A673 (cell line): Measurements from ENCODE around the gene KRTAP12-4. TPM values are rescaled to one million over a fixed set of nuclear protein-coding genes. Genes with fewer than 3 reads are reported as not detected.

Experiments used
- BruUV-seq: library from RNA; stranded (reverse); fragments of 400-500 nt; replicated peaks from 2 replicates; lab custom pipeline; 2021; lab: Mats Ljungman, UMichigan
- CTCF ChIA-PET: fragments of 300-600 bp; sonication (Branson Sonifier 250); formaldehyde crosslinking; loops from one replicate; lab custom pipeline; 2022; ENCODE audit warnings: antibody characterized with exemption; lab: Charles Lee
- POLR2A ChIA-PET: fragments of 300-600 bp; sonication (Branson Sonifier 250); formaldehyde crosslinking; loops from one replicate; lab custom pipeline; 2022; ENCODE audit warnings: antibody characterized with exemption; ENCODE audit not compliant: low non-redundant PET; lab: Charles Lee
- DNase-seq: peaks from one replicate; pipeline ENCODE4 v3.0.0-alpha.2; 2015; ENCODE audit warnings: low spot score
- H3K27ac ChIP-seq: fragments of 200-600 bp; sonication (generic); 2 replicates; pipeline ENCODE4 v1.5.1; 2016; ENCODE audit warnings: mixed run types, low read depth, mild to moderate bottlenecking, mixed read lengths, antibody characterized with exemption, low read length; ENCODE audit not compliant: poor library complexity, severe bottlenecking
- H3K27me3 ChIP-seq: fragments of 200-600 bp; sonication (generic); replicated peaks from 2 replicates; pipeline ENCODE4 v1.6.1; 2017; ENCODE audit warnings: mixed run types, low read depth, mild to moderate bottlenecking, mixed read lengths, antibody characterized with exemption, low read length; ENCODE audit not compliant: insufficient read depth, poor library complexity
- H3K36me3 ChIP-seq: fragments of 200-600 bp; sonication (generic); 2 replicates; pipeline ENCODE4 v1.6.1; 2016; ENCODE audit warnings: mixed run types, mild to moderate bottlenecking, mixed read lengths, antibody characterized with exemption, low read length; ENCODE audit not compliant: insufficient read depth, poor library complexity, severe bottlenecking
- H3K4me1 ChIP-seq: fragments of 200-600 bp; sonication (generic); 2 replicates; pipeline ENCODE4 v1.6.1; 2017; ENCODE audit warnings: mixed run types, mild to moderate bottlenecking, mixed read lengths, antibody characterized with exemption, low read length; ENCODE audit not compliant: insufficient read depth, poor library complexity, severe bottlenecking
- H3K4me3 ChIP-seq: fragments of 200-600 bp; sonication (generic); 2 replicates; pipeline ENCODE4 v1.5.1; 2016; ENCODE audit warnings: low read depth, mixed run types, mild to moderate bottlenecking, mixed read lengths, low read length; ENCODE audit not compliant: poor library complexity, severe bottlenecking
- H3K9me3 ChIP-seq: fragments of 200-600 bp; sonication (generic); 2 replicates; pipeline ENCODE4 v1.6.1; 2016; ENCODE audit warnings: mixed run types, low read depth, mild to moderate bottlenecking, mixed read lengths, antibody characterized with exemption, low read length; ENCODE audit not compliant: poor library complexity, severe bottlenecking
- EZH2 ChIP-seq: fragments of 200-600 bp; sonication (generic); IDR thresholded peaks from 2 replicates; pipeline ENCODE4 v1.6.1; 2017; ENCODE audit warnings: borderline replicate concordance, low read depth, mild to moderate bottlenecking, mixed read lengths, antibody characterized with exemption, low read length; ENCODE audit not compliant: poor library complexity, severe bottlenecking
- intact Hi-C: fragments of 100-400 bp; cut with micrococcal nuclease; formaldehyde crosslinking; loops from one replicate; pipeline ENCODE4 v1.10.0; 2022; ENCODE audit not compliant: unreplicated experiment
- total RNA-seq: library from RNA; stranded (reverse); gene quantifications from 2 replicates; pipeline ENCODE4 v1.2.3, GENCODE V29; 2021
- TF ChIP-seq, protein P1 (sequence below): fragments of 300-800, 200-600 bp; sonication (generic); conservative IDR thresholded peaks from 2 replicates; pipeline ENCODE4 v1.5.1; 2017; ENCODE audit warnings: low read depth, mild to moderate bottlenecking, antibody characterized with exemption, low read length, moderate library complexity, mixed read lengths

The KRTAP12-4 gene
- total RNA-seq, 1 experiment from 2014 or later: 1.0 TPM

DNA sequence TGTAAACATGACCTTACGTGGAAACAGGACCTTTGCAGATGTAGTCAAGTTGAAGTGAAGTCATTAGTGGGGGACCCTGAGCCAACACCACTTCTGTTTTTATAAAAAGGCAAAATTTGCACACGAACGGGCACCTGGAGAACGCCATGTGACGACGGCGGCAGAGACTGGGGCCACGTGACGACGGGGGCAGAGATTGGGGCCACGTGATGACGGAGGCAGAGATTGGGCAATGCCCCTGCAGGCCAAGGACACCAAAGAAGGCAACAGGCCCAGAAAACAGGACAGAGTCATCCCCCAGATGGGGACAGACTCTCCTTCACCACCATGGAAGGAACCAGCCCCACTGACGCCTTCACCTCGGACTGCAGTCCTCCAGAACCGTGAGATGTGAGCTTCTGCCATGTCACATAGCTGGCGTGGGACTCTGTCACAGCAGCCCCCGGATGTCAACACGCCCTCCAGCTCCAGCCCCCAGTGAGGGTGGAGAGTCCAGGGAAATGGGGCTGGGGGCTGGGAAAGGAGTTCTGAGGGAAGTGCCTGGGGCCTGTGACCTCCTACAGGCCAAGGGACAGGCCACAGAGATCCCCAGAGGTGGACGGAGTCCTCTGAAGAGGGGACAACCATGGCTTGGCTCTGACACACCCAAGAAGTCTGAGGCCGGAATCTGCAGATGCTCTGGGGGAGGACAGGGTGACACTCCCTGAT, 4.0 kb downstream of the KRTAP12-4 start:
- DNase-seq: no peak
- no TSS peak for BruUV-seq
- TF ChIP-seq, protein P1, sequence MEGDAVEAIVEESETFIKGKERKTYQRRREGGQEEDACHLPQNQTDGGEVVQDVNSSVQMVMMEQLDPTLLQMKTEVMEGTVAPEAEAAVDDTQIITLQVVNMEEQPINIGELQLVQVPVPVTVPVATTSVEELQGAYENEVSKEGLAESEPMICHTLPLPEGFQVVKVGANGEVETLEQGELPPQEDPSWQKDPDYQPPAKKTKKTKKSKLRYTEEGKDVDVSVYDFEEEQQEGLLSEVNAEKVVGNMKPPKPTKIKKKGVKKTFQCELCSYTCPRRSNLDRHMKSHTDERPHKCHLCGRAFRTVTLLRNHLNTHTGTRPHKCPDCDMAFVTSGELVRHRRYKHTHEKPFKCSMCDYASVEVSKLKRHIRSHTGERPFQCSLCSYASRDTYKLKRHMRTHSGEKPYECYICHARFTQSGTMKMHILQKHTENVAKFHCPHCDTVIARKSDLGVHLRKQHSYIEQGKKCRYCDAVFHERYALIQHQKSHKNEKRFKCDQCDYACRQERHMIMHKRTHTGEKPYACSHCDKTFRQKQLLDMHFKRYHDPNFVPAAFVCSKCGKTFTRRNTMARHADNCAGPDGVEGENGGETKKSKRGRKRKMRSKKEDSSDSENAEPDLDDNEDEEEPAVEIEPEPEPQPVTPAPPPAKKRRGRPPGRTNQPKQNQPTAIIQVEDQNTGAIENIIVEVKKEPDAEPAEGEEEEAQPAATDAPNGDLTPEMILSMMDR: no peak
- TF ChIP-seq EZH2: no peak
- intact Hi-C loops: no loop called here
- H3K9me3 ChIP-seq: no peaks in the 10 kb centered on the region
- CTCF ChIA-PET: no interaction called here
- no peak overlapping the region for H3K4me3 ChIP-seq
- POLR2A ChIA-PET: interaction anchor here (0.5 kb wide), 1 partner anchor 150 kb away, joined by 3 read pairs; no protein-coding TSS in a partner anchor
- no peak overlapping the region for H3K27ac ChIP-seq
- H3K36me3 ChIP-seq: no peaks in the 10 kb centered on the region
- H3K27me3 ChIP-seq: no peaks in the 10 kb centered on the region
- H3K4me1 ChIP-seq: no peaks in the 10 kb centered on the region

DNA sequence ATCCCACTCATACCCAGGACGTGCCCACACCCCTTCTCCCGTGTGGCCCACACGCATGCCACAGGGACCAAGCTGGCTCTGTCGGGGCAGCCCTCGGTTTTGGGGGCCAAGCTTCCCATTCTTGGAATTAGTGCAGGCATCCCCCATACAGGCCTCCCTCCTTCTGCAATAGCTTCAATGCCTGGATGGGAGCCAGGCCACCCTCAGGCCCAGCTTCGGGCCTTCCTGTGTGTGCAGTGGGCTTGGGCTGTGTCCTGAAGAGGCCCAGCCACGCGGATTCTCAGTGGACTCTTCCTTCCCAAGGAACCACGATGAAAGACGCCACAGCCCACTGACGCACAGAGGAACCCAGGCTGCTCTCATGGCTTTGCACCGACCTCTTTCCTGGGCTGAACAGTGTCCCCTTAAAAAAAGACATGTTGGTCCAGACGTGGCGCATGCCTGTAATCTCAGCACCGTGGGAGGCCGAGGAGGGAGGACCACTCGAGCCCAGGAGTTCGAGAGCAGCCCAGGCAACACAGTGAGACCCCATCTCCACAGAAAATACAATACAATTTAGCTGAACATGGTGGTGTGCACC, 4.8 kb downstream of the KRTAP12-4 start:
- H3K9me3 ChIP-seq: peaks cover 6% of the 10 kb centered on the region
- no peak overlapping the region for H3K27ac ChIP-seq
- no peaks in the 10 kb centered on the region for H3K4me1 ChIP-seq
- H3K27me3 ChIP-seq: no peaks in the 10 kb centered on the region
- no peak for TF ChIP-seq EZH2
- TF ChIP-seq, protein P1: no peak
- intact Hi-C loops: no loop called here
- H3K4me3 ChIP-seq: no peak overlapping the region
- H3K36me3 ChIP-seq: no peaks in the 10 kb centered on the region
- no TSS peak for BruUV-seq
- ChIA-PET POLR2A (no interaction called here), CTCF (no interaction called here)
- no peak for DNase-seq

DNA sequence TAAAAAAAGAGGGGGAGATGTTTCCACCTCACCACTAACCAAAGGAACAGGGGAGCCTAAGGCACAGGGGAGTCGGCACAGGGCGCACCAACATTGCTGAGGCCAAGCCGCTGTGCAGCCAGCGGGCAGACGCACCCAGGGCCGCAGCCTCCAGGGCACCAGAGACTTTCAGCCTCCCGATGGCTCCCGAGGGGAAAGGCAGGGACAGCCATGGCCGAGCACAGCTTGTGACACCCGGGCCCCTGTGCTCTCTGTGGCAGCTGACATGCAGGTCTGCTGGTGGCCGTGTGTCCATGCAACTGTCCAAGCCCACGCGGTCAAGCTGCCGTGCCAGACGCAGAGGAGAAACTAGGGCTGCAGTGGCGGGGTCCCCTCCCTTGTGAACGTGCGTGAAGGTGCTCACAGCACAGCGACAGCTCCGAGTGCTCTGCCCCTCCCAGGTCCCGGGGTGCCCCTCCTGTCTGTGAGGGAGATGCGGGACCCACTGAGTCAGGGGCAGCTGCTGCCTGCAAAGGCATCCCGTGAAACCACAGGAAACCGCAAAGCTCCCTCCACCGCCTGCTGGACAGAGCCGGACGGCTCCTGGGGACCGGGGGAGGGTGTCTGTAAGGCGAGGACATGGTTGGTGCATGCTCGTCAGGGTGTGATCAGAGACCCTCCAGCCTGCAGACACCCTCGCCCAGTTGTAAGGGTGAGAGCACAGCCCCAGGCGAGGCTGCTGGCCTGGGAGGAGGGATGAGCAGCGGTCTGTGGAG, 5.7 kb downstream of the KRTAP12-4 start:
- no peak overlapping the region for H3K27ac ChIP-seq
- POLR2A ChIA-PET: no interaction called here
- BruUV-seq: no TSS peak
- no peak overlapping the region for H3K4me3 ChIP-seq
- no peaks in the 10 kb centered on the region for H3K36me3 ChIP-seq
- H3K4me1 ChIP-seq: no peaks in the 10 kb centered on the region
- no peak for TF ChIP-seq EZH2
- TF ChIP-seq, protein P1: no peak
- no peak for DNase-seq
- CTCF ChIA-PET: no interaction called here
- H3K27me3 ChIP-seq: no peaks in the 10 kb centered on the region
- H3K9me3 ChIP-seq: peaks cover 15% of the 10 kb centered on the region
- intact Hi-C loops: no loop called here
